Measurements from ENCODE around the gene PDE3A.

Gene PDE3A

DNA sequence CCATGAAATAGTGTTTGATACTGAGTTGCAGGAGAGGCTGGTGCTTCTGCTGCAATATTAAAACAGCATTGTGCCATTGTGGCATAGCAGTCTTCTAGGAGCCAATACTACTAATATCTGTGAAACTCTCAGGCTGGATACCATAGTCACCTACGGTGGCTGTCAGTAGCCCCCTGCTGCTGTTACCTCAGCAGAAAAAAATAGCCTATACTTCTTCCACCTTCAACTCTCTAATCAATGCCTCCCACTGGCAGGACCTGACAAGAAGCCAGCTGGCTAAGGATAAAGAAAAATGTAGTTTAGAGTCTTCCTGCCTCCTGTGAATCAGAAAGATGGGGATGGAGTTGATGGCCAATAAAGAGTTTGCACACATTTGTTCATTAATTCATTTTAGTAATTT lies 91.6 kb downstream of the PDE3A start:
- H3K27me3 ChIP-seq (ENCODE audit: control insufficient read depth in 1 of 2, insufficient read depth in 1 of 2, low read length in 2 of 2) = no peaks in the 10 kb centered on the region
- no peak overlapping the region for H4K91ac ChIP-seq (ENCODE audit: low read length)
- 36% methylated on average over 1 of the region's 1 CpG for WGBS
- H3K14ac ChIP-seq (ENCODE audit: low read length in 2 of 2) = no peak overlapping the region
- no peak overlapping the region for H2BK120ac ChIP-seq (ENCODE audit: low read depth, low read length)
- no peak overlapping the region for H2BK12ac ChIP-seq (ENCODE audit: low read length in 2 of 2)
- no peaks in the 10 kb centered on the region for H3K79me1 ChIP-seq (replicated peaks; ENCODE audit: low read length, poor library complexity, severe bottlenecking)
- H3K4ac ChIP-seq (ENCODE audit: low read depth in 1 of 2, low read length in 2 of 2) = no peak overlapping the region
- no peak overlapping the region for H2AK5ac ChIP-seq (ENCODE audit: low read length, severe bottlenecking)
- no peak overlapping the region for H3K4me3 ChIP-seq (ENCODE audit: insufficient read depth in 1 of 2, low read depth in 1 of 2, low read length in 2 of 2)
- H3K9me3 ChIP-seq (ENCODE audit: control insufficient read depth, low read length) = no peaks in the 10 kb centered on the region
- DNase-seq = no peak
- no peak overlapping the region for H2BK5ac ChIP-seq (ENCODE audit: low read depth, low read length, poor library complexity, severe bottlenecking)
- no peak overlapping the region for H3K23ac ChIP-seq (ENCODE audit: low read length in 2 of 2)
- H2AFZ ChIP-seq (ENCODE audit: low read depth, low read length) = no peak overlapping the region
- H3K4me1 ChIP-seq (ENCODE audit: control insufficient read depth, insufficient read depth, low read depth, low read length) = no peaks in the 10 kb centered on the region
- no peak overlapping the region for H2BK15ac ChIP-seq (ENCODE audit: low read depth, poor library complexity, severe bottlenecking)
- no peak overlapping the region for H3K18ac ChIP-seq (ENCODE audit: low read depth in 1 of 2, low read length in 2 of 2)
- no peak overlapping the region for H3K27ac ChIP-seq (ENCODE audit: low read length, poor library complexity, severe bottlenecking)
- H3K9ac ChIP-seq (ENCODE audit: low read length) = no peak overlapping the region
- H3K36me3 ChIP-seq (ENCODE audit: control insufficient read depth in 1 of 2, insufficient read depth in 2 of 2, low read depth in 1 of 2, low read length in 2 of 2) = no peaks in the 10 kb centered on the region
- no peak overlapping the region for H4K8ac ChIP-seq (ENCODE audit: low read length)
- no peak overlapping the region for H3K4me2 ChIP-seq (ENCODE audit: low read length, poor library complexity, severe bottlenecking)

- H3K4me3 ChIP-seq (ENCODE audit: insufficient read depth in 1 of 2, low read depth in 1 of 2, low read length in 2 of 2) = no peak overlapping the region
- no peak overlapping the region for H2BK15ac ChIP-seq (ENCODE audit: low read depth, poor library complexity, severe bottlenecking)
- H2AFZ ChIP-seq (ENCODE audit: low read depth, low read length) = no peak overlapping the region
- H4K91ac ChIP-seq (ENCODE audit: low read length) = no peak overlapping the region
- no peaks in the 10 kb centered on the region for H3K79me1 ChIP-seq (replicated peaks; ENCODE audit: low read length, poor library complexity, severe bottlenecking)
- H4K8ac ChIP-seq (ENCODE audit: low read length) = no peak overlapping the region
- H3K4me2 ChIP-seq (ENCODE audit: low read length, poor library complexity, severe bottlenecking) = no peak overlapping the region
- H3K9ac ChIP-seq (ENCODE audit: low read length) = no peak overlapping the region
- no peak for DNase-seq
- no peaks in the 10 kb centered on the region for H3K36me3 ChIP-seq (ENCODE audit: control insufficient read depth in 1 of 2, insufficient read depth in 2 of 2, low read depth in 1 of 2, low read length in 2 of 2)
- H2BK12ac ChIP-seq (ENCODE audit: low read length in 2 of 2) = no peak overlapping the region
- H2AK5ac ChIP-seq (ENCODE audit: low read length, severe bottlenecking) = no peak overlapping the region
- no peak overlapping the region for H3K27ac ChIP-seq (ENCODE audit: low read length, poor library complexity, severe bottlenecking)
- H3K23ac ChIP-seq (ENCODE audit: low read length in 2 of 2) = no peak overlapping the region
- no peaks in the 10 kb centered on the region for H3K9me3 ChIP-seq (ENCODE audit: control insufficient read depth, low read length)
- H3K18ac ChIP-seq (ENCODE audit: low read depth in 1 of 2, low read length in 2 of 2) = no peak overlapping the region
- no peak overlapping the region for H2BK120ac ChIP-seq (ENCODE audit: low read depth, low read length)
- H2BK5ac ChIP-seq (ENCODE audit: low read depth, low read length, poor library complexity, severe bottlenecking) = no peak overlapping the region
- no peak overlapping the region for H3K14ac ChIP-seq (ENCODE audit: low read length in 2 of 2)
- H3K27me3 ChIP-seq (ENCODE audit: control insufficient read depth in 1 of 2, insufficient read depth in 1 of 2, low read length in 2 of 2) = no peaks in the 10 kb centered on the region
- no peak overlapping the region for H3K4ac ChIP-seq (ENCODE audit: low read depth in 1 of 2, low read length in 2 of 2)
- no peaks in the 10 kb centered on the region for H3K4me1 ChIP-seq (ENCODE audit: control insufficient read depth, insufficient read depth, low read depth, low read length)
- no CpG with 5 or more reads among the region's 2 CpGs for WGBS
These were observed 92.6 kb downstream of the PDE3A start for GRCh38 chr12:20460956-20461355.

DNA sequence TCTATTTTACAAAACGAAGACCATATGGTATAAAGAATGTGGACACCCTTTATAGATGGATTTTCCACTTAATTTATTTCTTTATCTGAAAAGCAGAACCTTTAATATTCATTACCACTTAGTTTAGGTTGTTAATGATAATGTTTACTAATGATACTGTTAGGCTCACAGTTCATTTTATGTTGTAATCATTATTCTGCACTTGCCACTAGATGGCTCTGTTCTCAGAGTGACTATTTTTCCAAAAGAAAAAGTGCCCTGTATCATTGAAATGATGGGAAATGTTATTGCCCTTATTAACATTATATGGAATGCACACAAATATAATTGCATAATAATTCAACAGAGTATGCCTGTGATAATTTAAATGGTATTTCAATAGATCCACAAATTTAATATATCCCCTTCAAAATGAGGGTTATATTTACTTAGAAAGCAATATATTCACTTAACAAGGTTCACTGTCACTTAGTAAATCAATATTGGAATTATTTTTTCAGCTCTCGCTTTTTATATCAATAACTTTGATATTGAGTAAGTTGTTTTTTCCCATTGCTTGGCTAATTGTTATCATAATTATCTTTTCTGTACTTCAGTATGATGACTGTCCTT lies 95.7 kb downstream of the PDE3A start:
- Histone ChIP-seq H3K36me3 (ENCODE audit: control insufficient read depth in 1 of 2, insufficient read depth in 2 of 2, low read depth in 1 of 2, low read length in 2 of 2) (no peaks in the 10 kb centered on the region), H2AK5ac (ENCODE audit: low read length, severe bottlenecking) (no peak overlapping the region), H2BK15ac (ENCODE audit: low read depth, poor library complexity, severe bottlenecking) (no peak overlapping the region), H3K18ac (ENCODE audit: low read depth in 1 of 2, low read length in 2 of 2) (no peak overlapping the region), H3K4me3 (ENCODE audit: insufficient read depth in 1 of 2, low read depth in 1 of 2, low read length in 2 of 2) (no peak overlapping the region), H2BK12ac (ENCODE audit: low read length in 2 of 2) (no peak overlapping the region), H2BK120ac (ENCODE audit: low read depth, low read length) (no peak overlapping the region), H4K8ac (ENCODE audit: low read length) (no peak overlapping the region), H3K27ac (ENCODE audit: low read length, poor library complexity, severe bottlenecking) (no peak overlapping the region), H3K9me3 (ENCODE audit: control insufficient read depth, low read length) (no peaks in the 10 kb centered on the region), H3K14ac (ENCODE audit: low read length in 2 of 2) (no peak overlapping the region), H4K91ac (ENCODE audit: low read length) (no peak overlapping the region), H3K4me2 (ENCODE audit: low read length, poor library complexity, severe bottlenecking) (no peak overlapping the region), H3K9ac (ENCODE audit: low read length) (no peak overlapping the region), H3K4me1 (ENCODE audit: control insufficient read depth, insufficient read depth, low read depth, low read length) (no peaks in the 10 kb centered on the region), H3K23ac (ENCODE audit: low read length in 2 of 2) (no peak overlapping the region), H3K79me1 (replicated peaks; ENCODE audit: low read length, poor library complexity, severe bottlenecking) (no peaks in the 10 kb centered on the region), H2BK5ac (ENCODE audit: low read depth, low read length, poor library complexity, severe bottlenecking) (no peak overlapping the region), H3K4ac (ENCODE audit: low read depth in 1 of 2, low read length in 2 of 2) (no peak overlapping the region), H2AFZ (ENCODE audit: low read depth, low read length) (no peak overlapping the region), H3K27me3 (ENCODE audit: control insufficient read depth in 1 of 2, insufficient read depth in 1 of 2, low read length in 2 of 2) (no peaks in the 10 kb centered on the region)
- DNase-seq = peak; percentile 32
- no CpG with 5 or more reads among the region's 2 CpGs for WGBS

DNA sequence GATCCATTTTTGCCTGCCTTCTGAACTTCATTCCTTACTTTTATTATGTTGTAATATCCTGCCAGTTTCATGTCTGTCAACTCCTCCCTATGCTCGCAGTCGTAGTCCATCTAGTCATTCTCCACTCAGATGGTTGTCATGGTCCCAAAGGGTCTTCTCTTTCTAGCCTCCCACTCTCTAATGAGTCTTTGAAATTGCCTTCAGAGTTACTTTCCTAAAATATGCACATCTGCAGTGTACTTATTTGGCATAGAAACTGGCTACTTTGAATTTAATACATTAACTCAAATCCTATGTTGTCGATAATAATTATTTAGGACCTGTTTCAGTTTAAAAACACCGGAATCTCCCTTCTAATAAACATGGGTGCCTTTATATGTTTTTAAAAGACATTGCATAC lies 101.0 kb downstream of the PDE3A start:
- peak overlapping the region in 1 of 2 experiments; percentile 17 for H3K4me3 ChIP-seq (ENCODE audit: insufficient read depth in 1 of 2, low read depth in 1 of 2, low read length in 2 of 2)
- H3K79me1 ChIP-seq (replicated peaks; ENCODE audit: low read length, poor library complexity, severe bottlenecking) = no peaks in the 10 kb centered on the region
- no peaks in the 10 kb centered on the region for H3K36me3 ChIP-seq (ENCODE audit: control insufficient read depth in 1 of 2, insufficient read depth in 2 of 2, low read depth in 1 of 2, low read length in 2 of 2)
- no peak overlapping the region for H4K91ac ChIP-seq (ENCODE audit: low read length)
- H3K18ac ChIP-seq (ENCODE audit: low read depth in 1 of 2, low read length in 2 of 2) = no peak overlapping the region
- H2BK12ac ChIP-seq (ENCODE audit: low read length in 2 of 2) = no peak overlapping the region
- no peak overlapping the region for H2AFZ ChIP-seq (ENCODE audit: low read depth, low read length)
- 91% methylated on average over 2 of the region's 4 CpGs for WGBS
- H3K4me1 ChIP-seq (ENCODE audit: control insufficient read depth, insufficient read depth, low read depth, low read length) = no peaks in the 10 kb centered on the region
- H3K27me3 ChIP-seq (ENCODE audit: control insufficient read depth in 1 of 2, insufficient read depth in 1 of 2, low read length in 2 of 2) = no peaks in the 10 kb centered on the region
- H3K9me3 ChIP-seq (ENCODE audit: control insufficient read depth, low read length) = no peaks in the 10 kb centered on the region
- H2BK15ac ChIP-seq (ENCODE audit: low read depth, poor library complexity, severe bottlenecking) = no peak overlapping the region
- no peak overlapping the region for H4K8ac ChIP-seq (ENCODE audit: low read length)
- H2BK5ac ChIP-seq (ENCODE audit: low read depth, low read length, poor library complexity, severe bottlenecking) = no peak overlapping the region
- H2AK5ac ChIP-seq (ENCODE audit: low read length, severe bottlenecking) = no peak overlapping the region
- H3K9ac ChIP-seq (ENCODE audit: low read length) = peak overlapping the region; percentile 13
- no peak overlapping the region for H3K4ac ChIP-seq (ENCODE audit: low read depth in 1 of 2, low read length in 2 of 2)
- H3K4me2 ChIP-seq (ENCODE audit: low read length, poor library complexity, severe bottlenecking) = no peak overlapping the region
- H2BK120ac ChIP-seq (ENCODE audit: low read depth, low read length) = no peak overlapping the region
- H3K27ac ChIP-seq (ENCODE audit: low read length, poor library complexity, severe bottlenecking) = no peak overlapping the region
- no peak overlapping the region for H3K23ac ChIP-seq (ENCODE audit: low read length in 2 of 2)
- no peak for DNase-seq
- no peak overlapping the region for H3K14ac ChIP-seq (ENCODE audit: low read length in 2 of 2)
